BJ (cell line): ENCODE data around the gene TYMS. TPM values are rescaled to one million over a fixed set of nuclear protein-coding genes. Genes with fewer than 3 reads are reported as not detected.

ENCODE experiments used
- polyA plus RNA-seq: library from polyadenylated mRNA; depleted of rRNA; stranded (reverse); fragments of >200 nt; gene quantifications from 2 replicates; pipeline ENCODE4 v1.2.3, GENCODE V29; 2011; rRNA removed

Gene TYMS
- polyA plus RNA-seq, 1 experiment: 146 TPM

Other genes with a start within 250 kb of the TYMS start
- 41.1 and 55.1 TPM in 2 replicates for gene COLEC12, start 157.0 kb upstream of the TYMS start, polyA plus RNA-seq
- not detected in 2 replicates for gene CETN1, start 77.3 kb upstream of the TYMS start, polyA plus RNA-seq
- 19.5 and 20.1 TPM in 2 replicates for gene CLUL1, start 60.7 kb upstream of the TYMS start, polyA plus RNA-seq
- gene ENOSF1, start 55.0 kb downstream of the TYMS start, polyA plus RNA-seq: 16.1 and 16.4 TPM in 2 replicates
- 11.3 and 15.8 TPM in 2 replicates for gene YES1, start 154.6 kb downstream of the TYMS start, polyA plus RNA-seq
- 0.06 and 0.07 TPM in 2 replicates for gene ADCYAP1, start 247.2 kb downstream of the TYMS start, polyA plus RNA-seq